ENCODE data around the gene FAM241B.
A peak's percentile ranks its signal among the peaks of the same experiment; 100 is the strongest.

FAM241B gene

GRCh38 chr10:69646185-69647060, 16.4 kb downstream of the FAM241B start:
- H3K27ac ChIP-seq, result no peak overlapping the region
- TF ChIP-seq ZFX (IDR thresholded peaks at IDR 0.05) (no peak), CTCF (conservative IDR thresholded peaks at IDR 0.05) (no peak)

- no peak for TF ChIP-seq CTCF (conservative IDR thresholded peaks at IDR 0.05)
- no peak for TF ChIP-seq ZFX (IDR thresholded peaks at IDR 0.05)
- no peak overlapping the region for H3K27ac ChIP-seq
Observed at GRCh38 chr10:69647126-69647525, 17.1 kb downstream of the FAM241B start.

GRCh38 chr10:69647819-69648218, 17.8 kb downstream of the FAM241B start:
- no peak for TF ChIP-seq CTCF (conservative IDR thresholded peaks at IDR 0.05)
- TF ChIP-seq ZFX (IDR thresholded peaks at IDR 0.05), result no peak

GRCh38 chr10:69648461-69648860, 18.4 kb downstream of the FAM241B start:
- no peak overlapping the region for H3K27ac ChIP-seq
- no peak for TF ChIP-seq CTCF (conservative IDR thresholded peaks at IDR 0.05)
- TF ChIP-seq ZFX (IDR thresholded peaks at IDR 0.05), result no peak

More at GRCh38 chr10:69647819-69648218, 17.8 kb downstream of the FAM241B start:
- H3K27ac ChIP-seq, result no peak overlapping the region

- TF ChIP-seq ZFX (IDR thresholded peaks at IDR 0.05) (no peak), CTCF (conservative IDR thresholded peaks at IDR 0.05) (peak; percentile 83)
Observed at GRCh38 chr10:69649786-69650550, 19.9 kb downstream of the FAM241B start.

GRCh38 chr10:69650589-69651261, 20.7 kb downstream of the FAM241B start:
- peak overlapping the region; percentile 7; the same call in 1 of the 2 replicates for H3K27ac ChIP-seq

More at GRCh38 chr10:69649786-69650550, 19.9 kb downstream of the FAM241B start:
- H3K27ac ChIP-seq, result peak overlapping the region; percentile 7; the same call in 1 of the 2 replicates

More at GRCh38 chr10:69650589-69651261, 20.7 kb downstream of the FAM241B start:
- no peak for TF ChIP-seq CTCF (conservative IDR thresholded peaks at IDR 0.05)
- no peak for TF ChIP-seq ZFX (IDR thresholded peaks at IDR 0.05)
